Heart left ventricle (tissue), 16 donors: ENCODE data around the gene RIC8B. TPM values are rescaled to one million over a fixed set of nuclear protein-coding genes. Genes with fewer than 3 reads are reported as not detected.

ENCODE experiments used
- ATAC-seq, 4 donors: fragments of 200-7000 bp; cut with Tn5 transposase; one replicate each; pipeline ENCODE4 v1.9.1; 2020 to 2022; ENCODE audit warnings: moderate library complexity in 4 of 4, mild to moderate bottlenecking in 3 of 4, moderate number of reproducible peaks in 1 of 4
- DNase-seq, 5 donors: peaks; one replicate each; pipeline ENCODE4 v3.0.0-alpha.2; 2020
- H3K27ac ChIP-seq, 12 donors: fragments of 200-600 bp; sonication (generic) in 4 of 12; one replicate each; pipeline versions ENCODE4 v1.5.0 to v1.8.0; 2016 to 2022; ENCODE audit warnings: mild to moderate bottlenecking in 2 of 12
- H3K27me3 ChIP-seq, 9 donors: fragments of 200-600 bp; sonication (generic) in 2 of 9; one replicate each; pipeline versions ENCODE4 v1.5.1 to v1.8.0; 2016 to 2022; ENCODE audit warnings: mild to moderate bottlenecking in 3 of 9
- H3K36me3 ChIP-seq, 9 donors: fragments of 200-600 bp; sonication (generic) in 2 of 9; one replicate each; pipeline versions ENCODE4 v1.5.0 to v1.8.0; 2018 to 2022; ENCODE audit warnings: mild to moderate bottlenecking in 2 of 9
- H3K4me1 ChIP-seq, 12 donors: fragments of 200-600 bp; sonication (generic) in 4 of 12; one replicate each; pipeline versions ENCODE4 v1.5.0 to v1.8.0; 2016 to 2022; ENCODE audit warnings: mild to moderate bottlenecking in 3 of 12
- H3K4me3 ChIP-seq, 12 donors: fragments of 200-600 bp; sonication (generic) in 4 of 12; one replicate each; pipeline versions ENCODE4 v1.5.0 to v1.8.0; 2017 to 2022; ENCODE audit warnings: mild to moderate bottlenecking in 9 of 12, moderate library complexity in 4 of 12
- H3K9me3 ChIP-seq, 12 donors: fragments of 200-600 bp; sonication (generic) in 4 of 12; one replicate each; pipeline versions ENCODE4 v1.5.0 to v1.8.0; 2016 to 2022; ENCODE audit warnings: mild to moderate bottlenecking in 1 of 12
- CTCF ChIP-seq, 12 donors: fragments of 200-600 bp; sonication (generic) in 4 of 12; IDR thresholded peaks; one replicate each; pipeline versions ENCODE4 v1.5.0 to v1.8.0; 2018 to 2022; ENCODE audit warnings: antibody characterized with exemption in 12 of 12, mild to moderate bottlenecking in 5 of 12
- POLR2A ChIP-seq, 2 donors: fragments of 450-650 bp; IDR thresholded peaks; one replicate each; pipeline ENCODE4 v1.6.1; 2017; ENCODE audit warnings: antibody characterized with exemption in 2 of 2, mild to moderate bottlenecking in 2 of 2, moderate library complexity in 2 of 2
- WGBS, 4 donors: extraction: QIAGEN DNeasy Blood & Tissue Kit in 2 of 4; methylation state at CpG; one replicate each; pipeline versions ENCODE4 v1.1.5 to v1.1.7; 2013 to 2018; 5-methylcytosine and 5-hydroxymethylcytosine counted together
- intact Hi-C, 10 donors: fragments of 100-400 bp; cut with DNase I; formaldehyde crosslinking; loops; one replicate each; pipeline versions ENCODE4 v1.11.1 to v1.14.2; 2022
- polyA plus RNA-seq, 2 donors: library from polyadenylated mRNA; stranded (reverse); fragments of 200-250 nt; gene quantifications; one replicate each; pipeline ENCODE4 v1.2.3, GENCODE V29; 2013
- total RNA-seq, 9 donors: library from RNA; depleted of rRNA in 2 of 9; stranded (reverse); fragments of >200 nt in 2 of 9; fragmentation: NEBNext Ultra II Directional in 3 of 9; extraction: Animal tissue kit (Norgen Biotek cat#: 25700) in 3 of 9; gene quantifications; one replicate each; pipeline versions ENCODE4 v1.1.0 to v1.2.4, GENCODE V29; 2016 to 2023
- donor health status: ischemic (EF 13 %, LVEDD 7.1; RV severe dilation, severe dysfunction).
- donor health status: healthy with polysubstance abuse.
- donor health status: DM: no; HTN: yes; CAD: no.
- donor health status: DM: no; HTN: no; CAD: no.
- donor health status: ischemic (EF 25% LVEDD 6.9; RV normal size, moderate dysfunction).
- donor health status: ischemic (EF 25% LVEDD 5.7; RV mildly dilated, moderate dysfunction).
- donor health status: healthy.
- donor health status: DM: yes; HTN: yes; CAD: no.
- donor health status: ischemic (EF 35%, LVEDD 5.7; RV mildly dilated, moderate dysfunction).
- donor health status: nonischemic (EF 11% LVEDD 7.7; RV severe dilation, severe dysfunction).
- donor health status: DM: yes; HTN: yes; CAD: no.
- donor health status: PGD.
- donor health status: ischemic (EF 29% LVEDD 5.4; RV normal size, mild dysfunction).
- donor health status: nonischemic (EF 23%, LVEDD 6.1; RV moderate dilation, normal function).

RIC8B gene
- total and polyA plus RNA-seq, 11 donors, result 6.1 to 27.5 (median 22.7) TPM

- Histone ChIP-seq H3K9me3 (no peaks in the 10 kb centered on the region), H3K27me3 (no peaks in the 10 kb centered on the region), H3K27ac (no peak overlapping the region), H3K4me1 (peaks cover 0 to 6% (median 0%) of the 10 kb centered on the region in 12 donors), H3K36me3 (peaks cover 0 to 37% (median 12%) of the 10 kb centered on the region in 9 donors), H3K4me3 (no peak overlapping the region)
- no peak for TF ChIP-seq CTCF (IDR thresholded peaks at IDR 0.05)
- ATAC-seq (no peak), DNase-seq (no peak)
- intact Hi-C loops, result no loop called here
- WGBS, 4 donors, result 91 to 98% (median 93%) methylated on average over 2 of the region's 2 CpGs
Observed at GRCh38 chr12:106816231-106816630, 41.7 kb downstream of the RIC8B start.

- Histone ChIP-seq H3K27ac (no peak overlapping the region), H3K36me3 (peaks cover 0 to 42% (median 9%) of the 10 kb centered on the region in 9 donors), H3K4me1 (peaks cover 0 to 2% (median 0%) of the 10 kb centered on the region in 12 donors), H3K27me3 (no peaks in the 10 kb centered on the region), H3K9me3 (no peaks in the 10 kb centered on the region), H3K4me3 (no peak overlapping the region)
- intact Hi-C loops, result no loop called here
- DNase-seq (no peak), ATAC-seq (no peak)
- TF ChIP-seq POLR2A (IDR thresholded peaks at IDR 0.05), result no peak
- TF ChIP-seq CTCF (IDR thresholded peaks at IDR 0.05), result no peak
- 82 to 90% (median 86%) methylated on average over 1 of the region's 1 CpG for WGBS, 4 donors
Observed at GRCh38 chr12:106819991-106820390, 45.5 kb downstream of the RIC8B start.

- TF ChIP-seq POLR2A (IDR thresholded peaks at IDR 0.05), result no peak
- no peak for TF ChIP-seq CTCF (IDR thresholded peaks at IDR 0.05)
- Histone ChIP-seq H3K4me3 (no peak overlapping the region), H3K36me3 (peaks cover 0 to 23% (median 0%) of the 10 kb centered on the region in 9 donors), H3K9me3 (no peaks in the 10 kb centered on the region), H3K27ac (no peak overlapping the region), H3K27me3 (no peaks in the 10 kb centered on the region), H3K4me1 (peaks cover 0 to 8% (median 2%) of the 10 kb centered on the region in 12 donors)
- 69 to 85% (median 70%) methylated on average over 4 of the region's 4 CpGs for WGBS, 4 donors
- intact Hi-C loops, result no loop called here
- ATAC-seq (no peak), DNase-seq (no peak)
Observed at GRCh38 chr12:106831699-106832098, 57.2 kb downstream of the RIC8B start.

GRCh38 chr12:106837782-106838181 is 63.3 kb downstream of the RIC8B start:
- intact Hi-C loops, result no loop called here
- Histone ChIP-seq H3K9me3 (no peaks in the 10 kb centered on the region), H3K4me1 (peaks cover 5 to 45% (median 33%) of the 10 kb centered on the region in 12 donors), H3K36me3 (peaks cover 0 to 9% (median 3%) of the 10 kb centered on the region in 9 donors), H3K27me3 (no peaks in the 10 kb centered on the region), H3K4me3 (no peak overlapping the region), H3K27ac (no peak overlapping the region)
- ATAC-seq (no peak), DNase-seq (no peak)
- 95 to 98% (median 97%) methylated on average over 8 of the region's 8 CpGs for WGBS, 4 donors
- TF ChIP-seq CTCF (IDR thresholded peaks at IDR 0.05), result no peak
- no peak for TF ChIP-seq POLR2A (IDR thresholded peaks at IDR 0.05)
